IMR-90 (cell line): Measurements from ENCODE around the gene TRAPPC3L.

Experiments
- BHLHE40 ChIP-seq: fragments of 150-350 bp; IDR thresholded peaks from 2 replicates; pipeline ENCODE4 v1.6.1; 2016; ENCODE audit warnings: mild to moderate bottlenecking, low read depth, low read length
- CEBPB ChIP-seq: IDR thresholded peaks from 2 replicates; pipeline ENCODE4 v1.6.1; 2012; ENCODE audit warnings: low read depth, low read length, improper control_type of control experiment
- CTCF ChIP-seq: conservative IDR thresholded peaks from 2 replicates; pipeline ENCODE4 v1.5.1; 2012; ENCODE audit warnings: mild to moderate bottlenecking, low read depth, low read length, improper control_type of control experiment
- ELK1 ChIP-seq: fragments of 150-350 bp; IDR thresholded peaks from 2 replicates; pipeline ENCODE4 v1.6.1; 2016; ENCODE audit warnings: low read depth, mild to moderate bottlenecking, low read length, moderate library complexity, borderline replicate concordance
- FOS ChIP-seq: fragments of 150-350 bp; IDR thresholded peaks from 2 replicates; pipeline ENCODE4 v1.6.1; 2016; ENCODE audit warnings: low read depth, low read length
- NFE2L2 ChIP-seq: fragments of 150-350 bp; IDR thresholded peaks from 2 replicates; pipeline ENCODE4 v1.6.1; 2016; ENCODE audit warnings: low read depth, mild to moderate bottlenecking, low read length
- POLR2A ChIP-seq: IDR thresholded peaks from 2 replicates; pipeline ENCODE4 v1.6.1; 2012; ENCODE audit warnings: mild to moderate bottlenecking, low read depth, low read length
- RAD21 ChIP-seq: IDR thresholded peaks from 2 replicates; pipeline ENCODE4 v1.6.1; 2012; ENCODE audit warnings: low read length, improper control_type of control experiment
- RCOR1 ChIP-seq: IDR thresholded peaks from 2 replicates; pipeline ENCODE4 v1.6.1; 2012; ENCODE audit warnings: mild to moderate bottlenecking, low read length, improper control_type of control experiment; ENCODE audit not compliant: insufficient replicate concordance
- RFX5 ChIP-seq: IDR thresholded peaks from 2 replicates; pipeline ENCODE4 v1.8.0; 2012; ENCODE audit warnings: low read depth, mild to moderate bottlenecking, low read length, moderate library complexity

- no peak for TF ChIP-seq CTCF
- TF ChIP-seq ELK1, result no peak
- no peak for TF ChIP-seq NFE2L2
- peak; percentile 84 for TF ChIP-seq POLR2A
- no peak for TF ChIP-seq RAD21
- no peak; the same call in 1 of the 2 replicates for TF ChIP-seq BHLHE40
- peak; percentile 90 for TF ChIP-seq CEBPB
- no peak for TF ChIP-seq RCOR1
- TF ChIP-seq FOS, result peak; percentile 33; the same call in 1 of the 2 replicates
- TF ChIP-seq RFX5, result no peak
These were observed 25.6 kb upstream of the TRAPPC3L start, which contains the start of gene RWDD1 for GRCh38 chr6:116570856-116571682.
